Measurements from ENCODE around the gene VPS35.

The VPS35 gene

DNA sequence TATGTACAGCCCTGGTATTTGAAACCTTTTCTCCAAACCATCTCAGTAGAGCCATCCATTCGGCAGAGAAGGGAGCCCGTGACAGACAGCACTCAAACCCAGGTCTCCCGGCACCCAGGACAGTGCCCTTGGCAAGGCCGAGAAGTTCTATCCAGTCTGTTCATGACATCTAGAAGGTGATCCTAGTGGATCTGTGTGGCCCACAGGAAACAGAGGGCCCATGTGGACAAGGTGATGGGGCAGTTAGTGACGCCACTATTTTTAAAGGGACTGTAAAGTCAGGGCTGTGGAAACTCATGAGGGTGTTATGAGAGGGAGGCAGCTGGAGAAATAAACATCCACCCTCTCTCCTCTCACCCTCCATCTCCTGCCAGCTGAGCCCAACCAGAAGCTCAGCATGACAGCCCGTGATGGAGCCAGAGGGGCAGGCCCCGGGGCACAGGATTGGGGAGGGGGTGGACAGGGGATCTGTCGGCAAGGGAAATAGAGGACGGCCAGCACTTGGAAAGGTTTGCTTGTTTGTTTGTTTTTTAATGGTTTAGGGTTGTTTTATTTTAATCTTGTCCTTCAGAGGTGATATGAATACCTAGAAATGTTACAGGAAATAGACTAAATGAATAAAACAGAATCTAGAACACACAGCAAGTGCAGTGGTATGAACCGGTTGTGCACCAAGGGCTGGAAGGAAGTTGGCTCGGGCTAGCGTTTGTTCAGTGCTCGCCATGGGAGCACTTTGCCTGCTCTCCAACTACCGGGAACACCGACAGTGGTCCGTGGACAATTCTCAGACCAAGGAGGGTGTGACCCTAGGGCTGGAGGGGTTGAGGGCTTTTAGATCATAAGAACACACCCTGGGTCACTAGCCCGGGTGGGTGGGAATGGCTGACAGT lies 42.1 kb upstream of the VPS35 start:
- DNase-seq (ENCODE audit: low spot score): no peak
- TF ChIP-seq, protein P1, sequence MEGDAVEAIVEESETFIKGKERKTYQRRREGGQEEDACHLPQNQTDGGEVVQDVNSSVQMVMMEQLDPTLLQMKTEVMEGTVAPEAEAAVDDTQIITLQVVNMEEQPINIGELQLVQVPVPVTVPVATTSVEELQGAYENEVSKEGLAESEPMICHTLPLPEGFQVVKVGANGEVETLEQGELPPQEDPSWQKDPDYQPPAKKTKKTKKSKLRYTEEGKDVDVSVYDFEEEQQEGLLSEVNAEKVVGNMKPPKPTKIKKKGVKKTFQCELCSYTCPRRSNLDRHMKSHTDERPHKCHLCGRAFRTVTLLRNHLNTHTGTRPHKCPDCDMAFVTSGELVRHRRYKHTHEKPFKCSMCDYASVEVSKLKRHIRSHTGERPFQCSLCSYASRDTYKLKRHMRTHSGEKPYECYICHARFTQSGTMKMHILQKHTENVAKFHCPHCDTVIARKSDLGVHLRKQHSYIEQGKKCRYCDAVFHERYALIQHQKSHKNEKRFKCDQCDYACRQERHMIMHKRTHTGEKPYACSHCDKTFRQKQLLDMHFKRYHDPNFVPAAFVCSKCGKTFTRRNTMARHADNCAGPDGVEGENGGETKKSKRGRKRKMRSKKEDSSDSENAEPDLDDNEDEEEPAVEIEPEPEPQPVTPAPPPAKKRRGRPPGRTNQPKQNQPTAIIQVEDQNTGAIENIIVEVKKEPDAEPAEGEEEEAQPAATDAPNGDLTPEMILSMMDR (IDR thresholded peaks at IDR 0.05; ENCODE audit: borderline replicate concordance, control extremely low read depth, extremely low read depth, insufficient read depth, missing control alignments): no peak
- in situ Hi-C loops (cut with MboI; ENCODE audit: low sequenced_read_pairs, unreplicated experiment): no loop called here

GRCh38 chr16:46730126-46730525 lies 41.1 kb upstream of the VPS35 start:
- TF ChIP-seq, protein P1 (IDR thresholded peaks at IDR 0.05; ENCODE audit: borderline replicate concordance, control extremely low read depth, extremely low read depth, insufficient read depth, missing control alignments): no peak
- in situ Hi-C loops (cut with MboI; ENCODE audit: low sequenced_read_pairs, unreplicated experiment): no loop called here
- DNase-seq (ENCODE audit: low spot score): no peak

DNA sequence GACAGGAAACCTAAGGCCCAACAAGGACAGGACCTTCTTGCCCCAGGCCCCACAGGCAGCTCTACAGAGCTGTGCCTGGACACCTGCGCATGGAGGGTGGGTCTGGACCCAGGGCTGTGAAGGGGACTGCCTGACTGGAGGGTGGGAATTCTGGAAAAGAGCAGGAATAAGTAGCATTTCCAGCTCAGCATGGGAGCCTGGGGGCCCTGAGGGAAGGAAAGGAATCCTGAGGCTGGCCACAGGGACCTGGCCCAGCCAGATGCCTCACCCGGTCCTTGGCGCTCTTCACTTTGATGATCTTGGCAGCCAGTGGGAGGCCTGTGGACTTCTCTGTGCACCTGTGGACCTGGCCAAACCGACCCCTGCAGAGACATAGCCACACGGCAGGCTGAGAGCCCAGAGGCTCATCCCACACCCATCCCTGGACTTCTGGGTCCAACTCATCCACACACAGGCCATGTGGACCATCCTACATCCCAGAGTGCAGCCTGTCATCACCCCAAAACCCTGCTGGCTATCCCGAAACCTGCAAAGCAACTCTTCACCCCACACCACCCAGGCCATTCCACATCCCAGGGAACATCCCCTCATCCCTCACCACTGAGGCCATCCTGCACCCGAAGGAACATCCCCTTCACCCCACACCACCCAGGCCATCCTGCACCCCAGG lies 40.5 kb upstream of the VPS35 start:
- in situ Hi-C loops (cut with MboI; ENCODE audit: low sequenced_read_pairs, unreplicated experiment): no loop called here
- TF ChIP-seq, protein P1 (IDR thresholded peaks at IDR 0.05; ENCODE audit: borderline replicate concordance, control extremely low read depth, extremely low read depth, insufficient read depth, missing control alignments): no peak
- DNase-seq (ENCODE audit: low spot score): no peak

GRCh38 chr16:46728806-46729205 lies 39.8 kb upstream of the VPS35 start:
- DNase-seq (ENCODE audit: low spot score): no peak
- TF ChIP-seq, protein P1 (IDR thresholded peaks at IDR 0.05; ENCODE audit: borderline replicate concordance, control extremely low read depth, extremely low read depth, insufficient read depth, missing control alignments): no peak
- in situ Hi-C loops (cut with MboI; ENCODE audit: low sequenced_read_pairs, unreplicated experiment): no loop called here

- in situ Hi-C loops (cut with MboI; ENCODE audit: low sequenced_read_pairs, unreplicated experiment): no loop called here
- TF ChIP-seq, protein P1 (IDR thresholded peaks at IDR 0.05; ENCODE audit: borderline replicate concordance, control extremely low read depth, extremely low read depth, insufficient read depth, missing control alignments): no peak
These were observed 38.7 kb upstream of the VPS35 start for GRCh38 chr16:46727630-46728029.

GRCh38 chr16:46727184-46727583 lies 38.2 kb upstream of the VPS35 start:
- TF ChIP-seq, protein P1 (IDR thresholded peaks at IDR 0.05; ENCODE audit: borderline replicate concordance, control extremely low read depth, extremely low read depth, insufficient read depth, missing control alignments): no peak
- in situ Hi-C loops (cut with MboI; ENCODE audit: low sequenced_read_pairs, unreplicated experiment): no loop called here
- DNase-seq (ENCODE audit: low spot score): no peak

More at GRCh38 chr16:46727630-46728029, 38.7 kb upstream of the VPS35 start:
- no peak for DNase-seq (ENCODE audit: low spot score)
